GM18502 (cell line): Measurements from ENCODE around the gene ZIC4.

Source experiments
- ATAC-seq: cut with Tn5 transposase; IDR thresholded peaks from one replicate; pipeline ENCODE4 v1.9.1; 2021; ENCODE audit warnings: mild to moderate bottlenecking; ENCODE audit not compliant: unreplicated experiment, poor library complexity

The ZIC4 gene

DNA sequence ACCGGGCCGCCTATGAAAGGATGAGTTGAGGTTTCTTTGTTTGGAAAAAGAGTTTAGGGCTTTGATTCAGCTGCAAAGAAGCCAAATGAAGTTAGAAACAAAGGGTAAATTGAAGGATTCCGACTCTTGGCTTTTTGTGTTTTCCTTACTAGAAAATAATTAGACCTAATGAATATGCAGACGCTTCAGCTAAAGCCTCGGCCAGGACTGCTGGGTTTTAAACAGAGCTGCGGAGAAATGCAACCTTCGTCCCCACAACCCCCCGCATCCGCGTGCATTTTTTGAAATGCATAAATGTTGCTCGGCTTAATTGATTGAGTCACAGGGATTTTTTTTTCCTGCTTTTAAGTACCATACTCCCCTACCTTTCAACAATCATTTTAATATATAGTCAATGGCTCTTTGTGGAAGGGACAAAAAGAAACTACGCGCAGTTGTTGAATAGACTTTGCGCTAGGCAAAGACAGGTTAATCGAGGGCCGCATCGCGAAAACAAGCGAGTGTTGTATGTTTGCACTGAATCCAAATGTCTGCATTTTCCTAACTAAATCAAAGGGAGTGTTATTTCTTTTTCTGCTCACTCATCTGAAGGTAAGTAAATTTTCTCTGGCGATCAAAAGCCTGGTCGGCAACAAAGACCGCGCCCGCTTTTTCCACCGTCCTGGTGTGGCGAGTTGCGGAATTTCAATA, 1.3 kb upstream of the ZIC4 start:
- ATAC-seq, result no peak

DNA sequence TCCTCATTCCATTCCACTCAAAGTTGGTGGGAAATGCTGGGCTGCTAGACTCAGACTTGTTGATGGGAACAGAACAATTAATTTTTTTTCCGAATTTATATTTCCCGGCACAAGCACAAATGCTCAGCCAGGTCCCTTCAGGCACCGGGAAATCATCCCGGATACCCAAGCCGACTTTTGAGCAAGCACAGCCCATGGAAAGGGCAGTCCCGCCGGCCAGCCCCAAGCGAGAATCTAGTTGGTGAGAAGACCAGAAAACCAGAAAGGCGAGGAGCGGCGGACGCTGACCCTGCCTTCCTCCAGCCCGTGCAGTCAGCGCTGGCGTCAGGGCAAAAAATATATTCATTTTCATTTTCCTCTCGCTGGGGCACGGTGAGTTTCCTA, 763 bp upstream of the ZIC4 start:
- no peak for ATAC-seq

DNA sequence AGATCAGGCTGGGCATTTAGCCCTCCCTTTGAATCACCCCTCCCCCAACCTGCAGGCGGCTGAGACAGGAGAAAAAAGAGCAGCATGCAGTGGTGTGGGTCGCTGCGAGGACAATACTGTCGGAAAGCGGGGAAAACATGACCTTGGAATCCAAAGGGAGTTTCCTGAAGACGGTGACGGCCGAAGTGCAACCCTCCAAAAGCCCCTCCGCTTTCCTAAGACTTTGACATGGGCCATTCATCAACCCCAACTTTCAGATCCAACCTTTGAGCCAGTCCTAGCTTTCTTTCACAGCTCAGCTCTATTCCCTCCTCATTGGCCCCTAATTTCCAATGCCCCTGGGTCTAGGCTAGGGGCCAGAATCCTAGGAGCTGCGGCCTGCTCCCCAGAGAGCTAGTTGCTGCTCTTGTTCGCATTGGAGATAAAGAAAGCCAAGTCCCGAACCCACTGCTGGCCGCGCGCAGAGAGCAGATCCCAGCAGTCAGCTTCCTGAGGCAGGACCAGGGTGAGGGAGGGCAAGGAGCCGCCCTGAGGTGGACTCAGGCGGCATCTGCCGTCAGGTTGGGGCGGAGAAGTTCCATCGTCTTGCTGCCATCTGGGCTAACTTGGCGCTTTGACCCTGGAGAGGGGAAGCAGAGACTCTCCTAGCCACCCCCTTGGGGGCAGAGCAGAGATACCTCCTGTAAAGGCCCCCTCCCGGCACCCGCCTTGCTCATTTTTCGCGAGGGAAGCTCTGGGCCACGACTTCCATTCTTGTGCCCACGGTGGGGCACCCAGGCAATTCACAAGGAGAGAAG, 914 bp downstream of the ZIC4 start:
- no peak for ATAC-seq

DNA sequence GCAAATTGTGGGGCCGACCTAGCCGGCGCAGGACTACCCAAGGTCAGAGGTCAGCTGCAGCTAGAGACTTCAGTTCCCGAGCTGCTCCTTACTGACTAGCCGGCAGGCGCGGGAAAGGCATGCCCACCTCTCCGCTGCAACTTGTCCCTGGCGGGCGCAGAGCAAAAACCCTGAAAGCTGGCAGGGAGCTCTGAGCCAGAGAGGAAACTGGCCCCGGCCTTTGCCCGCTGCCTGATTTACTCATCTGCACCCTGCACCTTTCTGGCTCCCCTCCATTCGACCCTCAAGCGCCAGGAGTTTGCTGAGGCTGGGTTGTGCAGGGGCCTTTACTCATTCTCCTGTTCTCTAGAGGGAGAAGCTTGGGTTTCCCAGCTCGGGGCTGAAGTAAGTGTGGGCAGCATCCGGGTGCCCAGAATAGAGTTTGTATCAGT, 1.5 kb downstream of the ZIC4 start:
- no peak for ATAC-seq

DNA sequence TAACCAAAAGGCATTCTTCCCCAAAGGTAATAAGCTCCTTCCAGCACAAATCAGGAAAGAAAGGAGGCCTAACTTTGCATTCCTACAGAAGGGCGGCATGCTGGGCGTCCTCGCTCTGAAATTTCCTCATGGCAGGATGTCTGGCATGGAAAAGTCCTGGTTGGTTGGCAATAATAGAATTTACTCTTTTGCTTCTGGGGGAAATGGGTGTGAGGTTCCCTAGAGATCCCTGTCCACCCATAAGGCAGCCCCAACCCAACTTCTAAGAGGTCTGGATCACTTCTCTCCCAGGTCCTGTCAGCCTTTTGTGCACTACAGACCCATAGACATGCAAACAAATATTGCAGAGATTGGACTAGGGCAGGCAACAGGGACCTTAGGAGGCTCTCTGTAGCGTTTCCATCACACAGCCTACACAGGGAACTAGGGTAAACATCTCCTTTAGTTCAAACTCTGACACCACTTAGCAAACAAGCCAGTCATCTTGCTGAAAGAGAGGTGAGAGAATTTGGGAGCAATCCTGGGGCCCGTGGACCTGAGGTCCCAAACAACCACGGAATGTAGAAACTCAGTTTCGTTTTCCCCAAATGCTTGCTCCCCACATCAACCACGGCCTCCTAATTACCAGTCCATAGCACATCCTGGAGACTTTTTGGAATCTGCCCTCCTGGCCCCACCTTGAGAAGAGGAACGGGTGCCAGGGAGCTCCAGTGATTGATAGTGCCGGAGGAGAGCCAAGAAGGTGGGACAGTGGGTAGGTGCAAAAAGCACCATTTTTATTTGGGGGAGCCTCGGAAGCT, 2.1 kb downstream of the ZIC4 start:
- ATAC-seq, result no peak

DNA sequence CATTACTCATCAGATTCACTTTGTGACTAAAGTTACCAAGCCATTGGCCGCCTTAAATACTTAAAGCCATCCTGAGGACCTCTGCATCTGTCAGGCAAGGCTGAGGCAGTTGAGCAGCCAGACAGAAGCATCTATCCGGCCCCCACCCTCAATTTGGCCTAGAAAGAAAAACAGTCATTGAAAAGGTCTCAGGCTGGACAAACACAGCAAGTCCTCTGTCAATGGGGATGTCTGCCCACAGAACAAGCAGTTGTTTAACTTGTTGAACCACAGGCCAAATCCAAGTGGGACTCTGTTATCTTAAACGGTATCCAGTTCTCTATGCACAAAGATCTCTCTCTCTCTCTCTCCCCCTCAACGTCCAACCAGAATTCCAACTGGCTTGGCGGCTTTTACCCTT, 2.8 kb downstream of the ZIC4 start:
- no peak for ATAC-seq

DNA sequence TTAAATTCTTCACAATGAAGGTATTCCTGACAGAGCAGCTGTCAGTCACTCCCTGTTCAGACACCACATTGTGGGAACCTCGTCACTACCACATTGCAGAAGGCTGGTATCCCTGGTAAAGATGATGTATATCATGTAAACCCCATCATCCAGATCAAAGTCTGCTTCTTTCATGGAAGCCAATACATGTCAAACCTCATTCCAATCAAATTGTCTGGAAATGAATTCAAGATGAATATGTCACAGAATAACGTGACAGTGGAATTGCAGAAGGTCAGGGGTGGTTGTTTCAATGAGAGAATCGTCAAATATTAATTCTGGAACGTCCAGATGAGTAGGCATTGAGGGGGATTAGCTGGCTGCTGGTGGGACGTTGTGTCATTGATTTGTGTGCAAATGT, 4.2 kb downstream of the ZIC4 start:
- ATAC-seq, result no peak

DNA sequence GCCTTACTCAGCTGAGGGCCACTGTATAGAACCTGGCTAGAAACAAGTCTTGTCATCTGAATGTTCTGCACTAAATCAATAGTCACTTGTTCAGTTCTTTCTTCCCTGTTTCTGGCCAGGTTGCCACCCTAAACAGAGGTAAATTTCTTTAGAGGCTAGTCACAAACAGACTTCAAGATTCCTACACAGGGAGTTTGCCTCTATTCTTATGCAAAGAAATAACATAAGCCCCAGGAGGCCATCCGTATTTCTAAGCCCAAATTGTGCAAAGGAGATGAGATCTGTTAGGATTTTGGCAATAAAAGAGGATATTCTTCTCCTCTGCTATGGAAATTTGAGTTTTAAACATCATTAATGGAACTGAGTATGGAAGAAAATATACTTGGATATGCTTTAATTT, 4.9 kb downstream of the ZIC4 start:
- ATAC-seq, result no peak

DNA sequence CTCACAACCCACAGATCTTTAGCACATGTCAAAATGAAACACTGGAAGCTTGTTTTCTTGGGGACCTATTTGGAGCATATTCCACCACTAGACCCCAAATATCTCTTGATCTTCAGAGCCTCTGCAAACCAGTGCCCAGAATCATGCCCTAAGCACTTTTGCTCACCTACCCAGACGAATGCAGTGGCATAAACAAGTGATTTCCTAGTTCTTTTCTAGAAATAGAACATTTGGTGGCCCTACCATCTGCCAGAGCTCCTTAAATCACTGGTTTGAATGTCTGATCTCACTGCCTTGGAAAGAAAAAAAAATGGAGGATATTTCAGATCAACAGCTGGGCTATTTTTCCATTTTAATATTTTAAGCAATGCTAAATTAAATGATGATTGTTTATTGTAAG, 5.3 kb downstream of the ZIC4 start:
- ATAC-seq, result no peak

DNA sequence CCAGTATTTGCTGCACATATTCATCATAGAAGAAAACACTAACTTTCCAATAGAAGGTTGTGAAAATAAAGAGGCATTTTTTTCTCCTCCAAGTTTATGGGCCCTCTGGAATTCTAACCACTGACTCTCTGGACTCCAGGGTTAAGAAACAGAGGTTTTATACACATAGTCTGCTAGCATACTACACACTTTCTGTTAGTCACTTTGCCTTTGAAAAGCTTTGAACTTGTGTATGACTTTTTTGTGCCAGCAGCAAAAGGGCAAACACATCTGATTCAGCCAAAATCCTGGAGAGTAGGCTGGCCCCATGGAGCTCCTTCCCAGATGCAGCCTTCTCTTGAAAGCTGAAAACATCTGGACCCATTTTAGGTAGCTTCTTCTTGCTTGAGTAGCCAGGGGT, 6.2 kb downstream of the ZIC4 start:
- ATAC-seq, result no peak

DNA sequence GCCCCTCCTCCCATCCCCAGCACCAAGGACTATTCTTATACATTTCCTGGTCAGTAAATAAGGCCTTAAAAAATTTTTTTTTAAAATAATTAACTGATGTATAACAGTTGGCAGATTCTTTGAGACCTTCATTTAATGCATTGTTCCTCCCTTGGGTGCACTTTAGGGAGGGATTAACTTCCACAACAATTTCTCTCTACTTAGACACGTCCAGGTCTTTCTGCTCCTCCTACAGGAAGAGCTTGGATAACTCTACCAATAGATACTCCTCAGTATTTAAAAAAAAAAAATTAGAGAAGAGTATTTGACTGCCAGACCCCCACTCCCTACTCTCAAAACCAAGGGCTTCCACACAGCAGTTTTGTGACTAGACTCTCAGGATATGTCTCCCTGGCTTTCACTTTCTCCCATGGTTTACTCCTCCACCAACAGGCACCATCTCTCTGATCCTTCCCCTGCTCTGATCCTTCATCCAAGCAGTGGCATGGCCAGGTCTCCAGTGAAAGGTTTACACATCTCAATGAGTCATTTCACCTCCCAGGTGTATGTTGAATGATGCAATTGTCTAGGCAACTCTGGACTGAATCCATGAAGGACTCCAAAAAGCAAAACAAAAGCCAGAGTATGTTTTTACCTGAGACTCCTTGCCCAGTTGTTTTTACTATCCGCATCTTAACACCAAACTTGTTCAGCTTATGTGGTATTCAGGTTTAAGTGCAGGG, 7.4 kb downstream of the ZIC4 start:
- no peak for ATAC-seq

DNA sequence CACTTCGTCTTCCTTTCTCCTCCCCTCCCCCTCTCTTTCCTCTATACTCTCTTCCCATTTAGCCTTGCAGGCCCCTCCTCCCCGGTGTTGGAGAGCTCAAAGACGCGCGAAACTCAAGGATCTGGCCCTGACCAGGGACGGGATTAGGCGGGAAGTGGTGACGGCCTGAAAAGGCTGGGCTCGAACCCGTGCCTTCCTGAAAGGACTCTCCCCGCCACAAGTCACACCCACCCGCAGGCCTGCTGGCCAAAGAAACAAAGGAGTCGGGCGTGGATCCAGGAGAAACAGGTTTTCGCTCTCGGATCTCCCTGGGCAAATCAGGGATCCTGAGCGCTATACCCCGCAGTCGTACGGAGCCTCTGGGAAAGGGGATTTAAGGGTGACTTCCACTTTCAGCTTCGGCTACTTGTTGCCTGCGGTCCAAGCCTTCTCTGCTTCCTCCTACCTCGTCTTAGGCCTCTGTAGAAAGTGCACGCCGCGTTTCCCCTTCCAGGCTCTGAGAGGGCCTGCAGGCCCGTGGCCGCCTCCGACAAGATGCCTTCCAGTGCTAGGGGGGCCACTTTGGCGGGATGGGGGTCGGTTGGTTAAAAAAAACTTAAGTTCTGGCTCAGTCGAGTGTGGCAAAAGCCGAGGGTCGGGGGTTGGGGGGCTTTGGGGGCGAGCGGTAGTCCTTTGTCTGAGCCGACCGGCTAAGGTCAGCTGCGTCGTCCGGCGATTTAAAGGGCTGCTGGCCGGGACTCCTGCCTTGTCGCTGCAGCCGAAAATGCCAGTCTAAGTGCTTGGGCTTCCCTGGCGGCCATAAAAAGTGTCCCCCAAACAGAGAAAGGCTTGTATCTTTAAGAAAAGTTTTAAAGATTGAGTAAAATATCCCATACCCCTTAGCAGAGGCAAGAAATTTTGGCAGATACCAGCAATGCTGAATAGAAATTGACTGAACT, 8.2 kb downstream of the ZIC4 start:
- no peak for ATAC-seq

DNA sequence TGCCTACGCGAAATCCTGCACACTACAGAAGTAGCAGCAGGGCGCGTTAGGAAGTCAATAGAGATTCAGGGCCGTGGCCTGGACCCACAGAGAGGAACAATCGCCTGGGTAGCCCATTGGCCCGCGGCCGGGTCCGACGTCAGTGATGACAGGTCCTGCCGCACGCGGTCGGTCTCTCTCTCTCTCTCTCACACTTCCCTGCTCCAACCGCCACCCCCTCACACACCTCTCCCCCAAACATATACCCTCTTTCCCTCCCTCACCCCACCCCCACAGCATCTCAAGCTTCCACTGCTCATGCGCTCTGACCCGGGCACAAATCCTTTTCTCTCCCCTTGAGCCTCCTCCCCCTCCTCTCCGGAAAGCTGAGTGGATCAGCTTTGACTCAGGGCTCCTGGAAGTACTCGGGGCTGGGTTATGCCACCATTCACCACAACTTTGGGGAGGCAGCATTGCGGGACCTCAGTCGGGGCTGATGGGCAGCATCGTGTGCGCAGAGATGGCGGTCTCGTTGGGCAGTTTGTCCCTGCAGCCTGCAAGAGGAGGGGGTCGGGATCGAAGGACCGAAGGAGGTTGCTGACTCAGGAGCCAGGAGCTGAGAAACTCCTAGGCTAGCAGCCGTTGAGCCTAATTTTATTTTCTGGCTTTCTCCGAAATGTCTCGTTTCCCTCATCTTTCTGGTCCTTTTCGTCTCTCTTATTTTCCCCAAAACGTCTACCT, 9.0 kb downstream of the ZIC4 start:
- no peak for ATAC-seq

DNA sequence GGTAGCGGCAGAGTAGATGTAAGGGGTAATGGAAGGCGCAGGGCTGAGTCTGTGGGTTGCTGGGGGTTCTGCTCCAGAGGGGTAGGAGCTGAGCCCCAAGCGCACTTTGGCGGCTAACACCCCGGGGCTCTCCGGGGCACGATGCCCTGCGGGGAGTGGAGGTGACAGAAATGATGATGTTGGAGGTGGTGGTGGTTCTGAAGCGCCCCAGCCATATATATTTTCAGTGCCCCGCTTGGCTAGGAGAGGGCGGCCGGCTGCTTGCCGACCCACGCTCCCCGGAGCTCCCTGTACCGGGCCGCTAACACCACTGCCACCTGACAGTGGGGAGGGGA, 9.7 kb downstream of the ZIC4 start:
- no peak for ATAC-seq

DNA sequence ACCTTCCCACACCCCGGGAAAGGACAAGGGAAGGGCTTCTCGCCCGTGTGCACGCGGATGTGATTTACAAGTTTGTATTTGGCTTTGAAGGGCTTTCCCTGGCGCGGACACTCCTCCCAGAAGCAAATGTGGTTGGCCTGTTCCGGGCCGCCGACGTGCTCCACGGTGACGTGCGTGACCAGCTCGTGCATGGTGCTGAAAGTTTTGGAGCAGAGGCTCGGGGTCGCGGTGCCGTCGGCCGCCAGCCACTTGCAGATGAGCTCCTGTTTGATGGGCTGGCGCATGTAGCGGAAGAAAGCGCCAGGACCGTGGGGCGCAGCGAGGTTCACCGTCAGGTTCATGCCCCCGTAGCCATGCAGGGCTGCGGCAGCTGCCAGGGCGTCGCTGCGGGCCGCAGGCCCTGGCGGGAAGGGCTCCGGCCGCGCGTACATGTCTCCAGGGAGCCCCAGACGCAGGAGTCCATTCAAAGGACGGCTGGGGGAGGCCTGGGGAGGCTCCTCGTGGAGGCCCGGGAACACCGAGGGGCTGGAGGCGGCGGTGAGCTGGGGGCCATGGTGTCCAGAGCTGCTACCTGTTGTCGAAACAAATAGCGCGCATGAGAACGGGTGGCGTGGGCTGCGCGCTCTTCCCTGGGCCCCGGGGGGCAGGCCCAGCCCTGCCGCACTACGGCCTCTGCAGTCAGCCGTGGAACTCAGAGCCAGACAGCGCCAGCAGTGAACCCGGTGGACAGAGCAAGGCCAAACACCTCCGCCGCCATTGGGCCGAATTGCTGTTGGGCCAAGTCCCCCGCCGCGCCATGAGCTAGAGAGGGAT, 10.2 kb downstream of the ZIC4 start:
- no peak for ATAC-seq

DNA sequence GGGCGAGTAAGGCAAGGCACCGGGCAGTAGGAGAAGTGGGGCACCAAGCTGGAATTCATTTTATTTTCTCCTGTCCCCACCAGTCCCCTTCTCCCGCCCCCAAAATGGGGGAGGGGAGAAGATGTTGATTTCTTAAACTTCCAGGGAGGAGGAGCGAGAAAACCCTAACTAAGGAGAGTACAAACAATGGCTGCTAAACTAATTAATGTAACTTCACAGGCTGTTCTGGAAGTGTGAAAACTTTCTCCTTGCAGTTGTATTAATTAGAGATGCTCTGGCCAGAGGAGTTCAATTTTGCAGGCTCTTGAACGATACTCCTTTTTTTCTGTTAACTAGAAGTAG, 11.5 kb downstream of the ZIC4 start:
- no peak for ATAC-seq

DNA sequence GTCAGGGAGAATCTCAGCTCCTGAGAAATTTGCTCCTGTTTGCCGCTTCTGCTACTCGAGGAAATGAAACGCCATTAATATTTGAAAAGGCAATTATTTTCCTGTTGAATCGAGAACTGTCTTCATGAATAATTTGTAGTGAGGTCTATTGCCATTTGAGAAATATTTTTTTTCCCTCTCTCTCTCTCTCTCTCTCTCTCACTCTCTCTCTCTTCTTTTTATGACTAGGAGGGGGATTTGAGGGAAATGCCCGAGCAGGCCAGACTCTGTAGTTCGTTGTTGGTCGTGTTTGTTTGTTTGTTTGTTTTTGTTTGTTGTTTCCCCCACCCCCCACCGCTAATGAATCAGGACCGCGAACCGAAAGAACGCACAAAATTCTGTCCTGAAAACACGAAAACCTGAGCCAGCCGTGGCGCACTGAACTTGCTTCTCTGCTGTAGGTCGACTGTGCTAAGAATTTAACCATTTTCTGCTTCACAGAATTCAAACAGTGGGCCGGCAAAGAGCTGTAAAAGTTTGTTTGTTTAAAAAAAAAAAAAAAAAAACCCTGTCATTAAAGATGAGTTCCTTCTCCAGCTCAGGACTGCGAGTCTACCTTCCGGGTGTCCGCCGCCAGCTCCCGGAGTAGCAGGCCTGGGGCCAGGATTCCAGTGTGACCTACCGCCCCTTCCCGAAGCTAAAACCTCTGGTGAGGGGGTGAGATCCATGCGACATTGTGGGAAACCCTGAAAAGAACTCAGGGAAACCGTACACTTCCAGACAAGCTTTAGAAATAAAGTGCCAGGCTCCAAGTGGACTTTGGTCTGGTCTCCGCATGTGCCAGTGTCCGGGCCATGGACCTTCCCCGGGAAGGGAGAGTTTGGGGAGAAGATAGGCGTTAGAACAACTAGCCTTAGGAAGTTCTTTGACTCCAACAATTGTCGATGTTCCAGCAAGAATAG, 12.1 kb downstream of the ZIC4 start:
- ATAC-seq, result no peak
